Transverse colon (tissue), 3 donors: ENCODE measurements around the gene BRCA2.

ENCODE experiments used
- CTCF ChIP-seq, 5 experiments: fragments of 200-600 bp in 3 of 5; fragments of 450-650 bp in 2 of 5; sonication (generic) in 3 of 5; IDR thresholded peaks; 1 replicate in 2 of 5; 2 replicates in 3 of 5; pipeline ENCODE4 v1.5.1; 2016 to 2017; ENCODE audit warnings: antibody characterized with exemption in 5 of 5, inconsistent platforms in 3 of 5, mild to moderate bottlenecking in 2 of 5, moderate library complexity in 1 of 5
- EP300 ChIP-seq: sonication (generic); formaldehyde crosslinking; IDR thresholded peaks from one replicate; pipeline ENCODE4 v1.6.1; 2017; ENCODE audit warnings: antibody characterized with exemption, low read depth

- TF ChIP-seq CTCF (IDR thresholded peaks at IDR 0.05) (no peak), EP300 (no peak)
Observed at GRCh38 chr13:32316028-32316339, 676 bp downstream of the BRCA2 start.
